ENCODE results near the gene SLC39A6. TPM values are rescaled to one million over a fixed set of nuclear protein-coding genes. Genes with fewer than 3 reads are reported as not detected.
"Not testable (repeated sequence)": the region's sequence is repeated elsewhere in the genome, so short reads cannot be mapped to it uniquely, and the experiment has no call there.

Gene SLC39A6
- total RNA-seq, 1 experiment from 2014 or later = 47.6 TPM

GRCh38 chr18:36073676-36074075 lies 55.5 kb downstream of the SLC39A6 start:
- no peak overlapping the region for H3K4me3 ChIP-seq (ENCODE audit: low read depth in 2 of 2, low read length in 2 of 2)
- no peak for ATAC-seq
- H3K4me1 ChIP-seq (ENCODE audit: control insufficient read depth, insufficient read depth, low read length) = peaks cover 4% of the 10 kb centered on the region; the same call in 1 of the 2 replicates
- H3K27ac ChIP-seq (ENCODE audit: low read length) = no peak overlapping the region
- TF ChIP-seq POLR2AphosphoS5 (IDR thresholded peaks at IDR 0.05; ENCODE audit: low read depth, low read length) (no peak), TCF7L2 (IDR thresholded peaks at IDR 0.05; ENCODE audit: low read depth, low read length) (no peak), CTCF (IDR thresholded peaks at IDR 0.05) (no peak), REST (IDR thresholded peaks at IDR 0.05; ENCODE audit: insufficient read depth in 1 of 2, low read depth in 2 of 2, low read length in 1 of 2) (no peak), SIN3A (IDR thresholded peaks at IDR 0.05; ENCODE audit: borderline replicate concordance, insufficient read depth, low read depth, low read length) (no peak)
- no peak for DNase-seq (ENCODE audit: low read depth, low spot score)
- no peaks in the 10 kb centered on the region for H3K36me3 ChIP-seq (ENCODE audit: control insufficient read depth, insufficient read depth, low read length)
- intact Hi-C loops (cut with micrococcal nuclease; ENCODE audit: unreplicated experiment) = no loop called here
- CTCF ChIA-PET = no interaction called here
- in situ Hi-C loops (cut with HindIII; ENCODE audit: low pct_unique_long_range_greater_than_20kb, low sequenced_read_pairs) = no loop called here
- BruUV-seq (replicated peaks) = no TSS peak
- POLR2A ChIA-PET = no interaction called here
- no peaks in the 10 kb centered on the region for H3K9me3 ChIP-seq (ENCODE audit: control insufficient read depth, insufficient read depth, low read depth, low read length)
- H3K27me3 ChIP-seq (ENCODE audit: control insufficient read depth, insufficient read depth, low read length) = no peaks in the 10 kb centered on the region

- DNase-seq (ENCODE audit: low read depth, low spot score) = not testable (repeated sequence)
Observed at GRCh38 chr18:36072406-36072805, 56.7 kb downstream of the SLC39A6 start.

GRCh38 chr18:36067055-36067957 lies 61.8 kb downstream of the SLC39A6 start, which contains the start of gene RPRD1A:
TSS of gene RPRD1A (minus strand) at chr18:36067559. CDS start at chr18:36067404, 155 bp downstream.
- peaks cover 5% of the 10 kb centered on the region; the same call in 1 of the 2 replicates for H3K36me3 ChIP-seq (ENCODE audit: control insufficient read depth, insufficient read depth, low read length)
- POLR2A ChIA-PET = no interaction called here
- peak; percentile 98 for ATAC-seq
- intact Hi-C loops (cut with micrococcal nuclease; ENCODE audit: unreplicated experiment) = no loop called here
- H3K4me1 ChIP-seq (ENCODE audit: control insufficient read depth, insufficient read depth, low read length) = no peaks in the 10 kb centered on the region; the same call in 1 of the 2 replicates
- no peak for TF ChIP-seq REST (IDR thresholded peaks at IDR 0.05; ENCODE audit: insufficient read depth in 1 of 2, low read depth in 2 of 2, low read length in 1 of 2)
- peak; percentile 45; the same call in 1 of the 2 replicates for TF ChIP-seq POLR2AphosphoS5 (IDR thresholded peaks at IDR 0.05; ENCODE audit: low read depth, low read length)
- no peaks in the 10 kb centered on the region for H3K27me3 ChIP-seq (ENCODE audit: control insufficient read depth, insufficient read depth, low read length)
- peak; percentile 43 for DNase-seq (ENCODE audit: low read depth, low spot score)
- in situ Hi-C loops (cut with HindIII; ENCODE audit: low pct_unique_long_range_greater_than_20kb, low sequenced_read_pairs) = no loop called here
- H3K27ac ChIP-seq (ENCODE audit: low read length) = peak within 1 kb of the TSS; percentile 87
- peak within 1 kb of the TSS; percentile 92 to 95 for H3K4me3 ChIP-seq (ENCODE audit: low read depth in 2 of 2, low read length in 2 of 2)
- no peaks in the 10 kb centered on the region for H3K9me3 ChIP-seq (ENCODE audit: control insufficient read depth, insufficient read depth, low read depth, low read length)
- TSS peak; percentile 88 for BruUV-seq (replicated peaks)
- CTCF ChIA-PET = no interaction called here

More at GRCh38 chr18:36072406-36072805, 56.7 kb downstream of the SLC39A6 start:
- CTCF ChIA-PET; H3K9me3 ChIP-seq (ENCODE audit: control insufficient read depth, insufficient read depth, low read depth, low read length); H3K27ac ChIP-seq (ENCODE audit: low read length); ATAC-seq; POLR2A ChIA-PET; H3K4me3 ChIP-seq (ENCODE audit: low read depth in 2 of 2, low read length in 2 of 2); H3K36me3 ChIP-seq (ENCODE audit: control insufficient read depth, insufficient read depth, low read length); H3K27me3 ChIP-seq (ENCODE audit: control insufficient read depth, insufficient read depth, low read length); BruUV-seq (replicated peaks); H3K4me1 ChIP-seq (ENCODE audit: control insufficient read depth, insufficient read depth, low read length); in situ Hi-C loops (cut with HindIII; ENCODE audit: low pct_unique_long_range_greater_than_20kb, low sequenced_read_pairs); intact Hi-C loops (cut with micrococcal nuclease; ENCODE audit: unreplicated experiment): not testable (repeated sequence)

Data from Panc1 (cell line).